HG02840 (cell line): ENCODE results near the gene ZNF732.
"Not testable (repeated sequence)": the region's sequence is repeated elsewhere in the genome, so short reads cannot be mapped to it uniquely, and the experiment has no call there.

ENCODE experiments used
- ATAC-seq: cut with Tn5 transposase; IDR thresholded peaks from one replicate; pipeline ENCODE4 v1.9.1; 2021; ENCODE audit warnings: mild to moderate bottlenecking, moderate library complexity, moderate number of reproducible peaks; ENCODE audit not compliant: unreplicated experiment, low FRiP score

ZNF732 gene

DNA sequence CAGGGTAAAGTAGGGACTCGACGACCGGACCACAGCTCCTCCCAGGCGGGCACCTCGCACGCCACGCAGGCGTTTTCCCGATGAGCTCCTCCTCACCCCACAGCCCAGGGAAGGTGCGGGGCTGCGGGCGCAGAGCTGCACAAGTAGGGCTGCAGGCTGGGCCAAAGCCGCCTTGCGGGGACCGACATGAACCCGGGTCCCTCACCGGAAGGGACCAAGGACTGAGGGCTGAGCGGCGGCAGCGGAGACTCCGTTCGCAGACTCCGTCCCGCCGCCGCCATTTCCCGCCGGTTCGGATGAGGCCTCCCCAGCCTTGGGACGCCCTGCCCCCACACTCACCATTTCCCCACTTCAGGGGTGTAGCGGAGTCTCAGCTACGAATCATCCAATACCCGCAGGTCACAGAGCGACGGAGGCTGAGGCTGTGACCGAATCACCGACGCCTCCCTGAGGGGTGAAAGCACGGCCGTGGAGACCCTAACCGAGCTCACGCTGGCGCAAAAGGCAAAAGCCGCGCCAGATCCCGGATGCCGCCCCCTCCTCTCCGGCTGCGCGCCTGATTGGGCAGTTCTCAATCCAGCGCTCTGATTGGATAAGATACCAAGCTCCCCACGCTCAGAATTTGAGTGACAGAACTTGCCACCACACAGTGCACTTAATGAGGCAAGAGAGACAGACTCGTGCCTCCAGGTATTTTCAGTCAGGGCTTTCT lies at the start of gene ZNF732:
TSS of gene ZNF732 (minus strand) at position 506 of the 712 bp plus-strand sequence. CDS start at position 342, 164 bp downstream.
- no peak for ATAC-seq

DNA sequence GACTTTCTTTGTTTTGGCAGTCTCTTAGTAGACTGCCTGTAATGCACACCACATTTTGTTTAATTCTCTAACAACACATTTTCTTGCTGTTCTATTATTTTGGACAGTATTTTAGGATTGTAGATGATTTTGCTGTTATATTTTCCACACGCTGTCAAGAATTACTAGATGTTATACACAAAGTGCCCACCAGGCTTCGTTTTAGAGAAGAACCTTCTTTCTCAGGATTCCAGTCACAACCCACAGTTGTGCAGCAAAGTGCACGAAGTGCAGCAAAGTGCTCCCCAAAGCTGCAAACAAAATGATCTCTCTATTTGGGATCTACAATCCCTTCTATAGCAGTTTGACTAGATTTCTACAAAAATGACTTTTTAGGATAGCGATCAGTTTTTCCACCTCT lies 34.7 kb upstream of the ZNF732 start:
- ATAC-seq, result no peak

DNA sequence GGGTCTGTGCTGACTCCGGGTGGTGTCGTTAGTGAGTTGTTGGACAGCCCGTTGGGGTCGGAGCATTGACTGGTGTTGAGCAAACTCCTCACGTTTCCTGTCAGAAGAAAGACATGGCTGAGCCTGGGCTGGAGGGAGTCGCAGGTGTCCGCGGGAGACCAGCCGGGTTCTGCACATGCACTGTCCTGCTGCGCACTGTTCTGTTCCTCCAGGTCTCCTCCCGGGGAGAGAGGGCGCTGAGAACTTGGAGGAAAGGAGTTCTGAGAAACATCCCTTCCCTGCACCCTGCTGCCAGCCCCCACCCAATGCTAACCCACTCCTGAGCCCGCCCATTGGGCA lies 33.5 kb upstream of the ZNF732 start:
- no peak for ATAC-seq

DNA sequence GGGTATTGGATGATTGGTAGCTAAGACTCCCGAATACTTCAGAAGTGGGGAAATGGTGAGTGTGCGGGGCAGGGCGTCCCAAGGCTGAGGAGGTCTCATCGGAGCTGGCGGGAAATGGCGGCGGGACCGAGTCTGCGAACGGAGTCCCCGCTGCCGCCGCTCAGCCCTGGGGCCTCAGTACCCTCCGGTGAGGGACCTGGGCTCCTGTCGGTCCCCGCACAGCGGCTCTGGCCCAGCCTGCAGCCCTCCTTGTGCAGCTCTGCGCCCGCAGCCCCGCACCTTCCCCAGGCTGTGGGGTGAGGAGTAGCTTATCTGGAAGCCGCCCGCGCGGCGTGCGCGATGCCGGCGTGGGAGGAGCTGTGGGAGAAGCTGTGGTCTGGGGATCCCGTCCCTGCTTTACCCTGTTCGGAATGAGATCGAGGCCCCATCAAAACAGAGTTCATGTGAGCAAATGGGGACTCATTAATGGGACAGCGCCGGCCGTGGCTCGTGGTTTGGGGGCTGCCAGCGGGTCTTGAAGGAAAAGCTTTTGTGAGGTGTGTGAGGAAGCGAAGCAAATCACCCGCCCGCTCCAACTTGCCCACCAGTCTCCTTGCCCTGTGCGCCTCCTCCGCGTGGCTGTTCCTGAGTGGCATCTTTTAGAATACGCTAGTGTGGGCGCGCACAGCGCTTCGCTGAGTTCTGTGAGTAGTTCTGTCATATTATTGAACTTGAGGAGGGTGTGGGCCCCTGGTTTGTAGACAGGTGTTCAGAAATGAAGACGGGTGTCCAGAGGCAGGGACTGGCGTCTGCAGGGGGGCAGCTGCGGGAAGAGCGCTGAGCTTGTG lies 32.9 kb upstream of the ZNF732 start:
- ATAC-seq, result peak; percentile 40

DNA sequence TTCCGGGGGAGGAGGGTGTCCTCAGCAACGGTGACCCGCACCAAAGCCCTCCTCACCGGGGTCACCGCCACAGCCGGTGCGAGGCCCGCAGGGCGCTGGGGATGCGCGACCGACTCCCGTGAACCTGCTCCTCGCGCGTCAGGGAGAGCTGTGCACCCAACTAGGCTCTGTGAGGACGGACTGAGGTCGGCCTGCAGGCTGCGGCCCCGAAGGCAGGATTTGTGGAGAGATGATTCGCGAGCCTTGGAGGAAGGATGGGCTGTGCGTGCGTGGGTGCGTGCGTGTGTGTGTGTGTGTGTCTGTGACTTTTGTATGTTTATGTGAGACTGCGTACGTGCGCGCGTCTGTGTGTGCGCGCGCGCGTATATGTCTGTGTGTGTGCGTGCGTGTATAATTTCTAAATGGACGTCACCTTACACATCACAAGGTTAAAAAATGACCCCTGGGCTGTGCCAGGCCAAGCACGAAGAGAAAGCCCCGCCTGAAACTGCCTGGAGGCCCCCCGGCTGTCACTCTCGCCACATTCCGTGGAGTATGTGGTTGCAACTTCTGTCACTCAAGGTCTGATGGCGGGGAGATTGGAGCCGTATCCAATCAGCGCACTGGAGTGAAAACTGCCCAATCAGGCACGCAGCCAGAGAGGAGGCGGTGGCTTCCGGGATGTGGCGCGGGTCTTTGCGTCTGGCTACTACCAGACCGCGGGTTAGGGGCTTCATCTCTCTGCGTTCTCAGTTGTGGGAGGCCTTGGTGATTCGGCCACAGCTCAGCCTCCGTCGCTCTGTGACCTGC lies 32.1 kb upstream of the ZNF732 start, which contains the start of gene ZNF141:
TSS of gene ZNF141 (plus strand) at position 672 of the 789 bp plus-strand sequence. CDS start 170 bp downstream, outside the sequence.
- peak; percentile 97 for ATAC-seq

DNA sequence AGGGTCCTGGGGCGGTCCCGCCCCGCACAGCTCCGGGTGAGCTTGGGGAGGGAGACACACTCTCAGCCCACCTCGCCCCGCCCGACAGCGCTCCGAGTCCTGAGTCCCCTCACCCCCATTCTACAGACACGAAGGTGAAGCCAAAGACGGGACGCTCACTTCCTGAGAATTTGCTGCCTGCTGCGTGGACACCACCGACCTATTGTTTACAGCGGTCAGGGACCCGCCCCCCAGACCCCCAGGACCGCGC lies 31.5 kb upstream of the ZNF732 start:
- ATAC-seq, result peak; percentile 17

DNA sequence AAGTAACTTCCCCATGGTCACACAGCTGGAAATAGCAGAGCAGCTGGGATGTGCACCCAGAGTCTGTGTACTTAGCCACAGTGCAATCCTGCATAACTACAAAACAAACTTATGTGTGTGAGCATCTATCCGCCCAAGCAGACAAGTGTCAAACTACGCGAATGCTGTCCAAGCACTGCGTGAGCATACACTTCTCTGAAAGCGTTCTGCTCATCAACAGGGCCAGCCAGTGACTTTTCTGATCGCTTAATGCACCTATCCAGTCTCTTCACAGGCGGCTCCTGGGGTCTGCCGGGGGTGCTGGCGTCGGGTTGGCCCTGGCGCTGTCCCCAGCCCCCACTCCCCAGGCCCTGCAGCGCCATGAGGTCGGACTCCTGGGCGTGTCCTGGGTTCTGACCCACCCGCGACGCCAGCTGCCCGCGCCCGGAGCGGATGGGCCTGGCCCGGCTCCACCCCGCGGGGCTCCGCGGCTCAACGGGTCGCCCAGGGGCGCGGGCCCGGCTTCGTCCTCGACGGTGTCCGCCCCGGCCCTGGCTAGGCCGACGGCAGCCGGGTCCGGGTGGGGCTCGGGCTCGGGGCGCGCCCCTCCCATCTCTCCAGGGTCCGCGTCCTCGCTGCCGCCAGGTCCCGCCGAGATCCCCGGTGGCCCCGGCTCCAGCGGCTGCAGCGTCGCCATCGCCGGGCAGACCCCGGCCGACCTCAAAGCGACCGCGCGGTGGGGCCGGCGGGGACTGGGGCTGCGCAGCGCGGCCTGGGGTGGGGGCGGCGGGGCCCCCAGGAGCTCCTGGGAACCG lies 31.0 kb upstream of the ZNF732 start:
- ATAC-seq, result peak; percentile 3

DNA sequence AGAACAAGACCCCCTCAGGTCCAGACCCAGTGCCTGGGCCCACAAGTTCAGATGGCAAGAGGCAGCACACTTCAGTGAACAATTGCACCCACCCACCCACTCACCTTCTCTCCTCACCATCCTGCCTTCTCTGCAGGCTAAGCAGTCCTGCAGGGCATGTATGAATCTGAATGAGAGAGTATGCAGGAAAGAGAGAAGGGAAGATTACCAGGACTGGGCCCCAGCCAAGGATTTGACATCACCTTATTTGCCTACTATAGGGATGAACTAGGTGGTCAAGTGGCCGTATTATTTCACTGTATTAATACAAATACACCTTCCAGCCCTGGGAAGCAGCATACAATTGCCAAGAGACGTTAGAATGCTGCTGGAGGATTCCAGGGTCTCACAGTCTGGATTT lies 30.2 kb upstream of the ZNF732 start:
- ATAC-seq, result no peak

DNA sequence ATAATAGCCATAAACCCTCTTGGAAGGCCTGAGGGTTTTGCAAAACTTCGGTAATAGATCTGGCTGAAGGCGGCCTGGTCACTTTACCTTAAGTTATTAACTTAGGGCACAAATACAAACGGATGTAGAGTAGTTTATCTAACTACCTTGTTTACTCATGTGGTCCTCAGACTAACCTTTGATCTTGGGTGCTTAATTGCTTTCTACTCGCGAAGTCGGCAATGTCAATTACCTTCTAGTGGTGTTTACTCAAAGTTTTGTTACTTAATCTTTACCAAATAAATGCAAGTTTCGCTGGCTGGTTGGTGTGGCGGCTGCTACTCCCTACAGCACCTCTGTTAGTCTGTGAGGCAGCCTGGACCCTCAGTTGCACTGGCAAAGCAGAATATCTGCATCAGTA lies 23.5 kb upstream of the ZNF732 start:
- no peak for ATAC-seq

DNA sequence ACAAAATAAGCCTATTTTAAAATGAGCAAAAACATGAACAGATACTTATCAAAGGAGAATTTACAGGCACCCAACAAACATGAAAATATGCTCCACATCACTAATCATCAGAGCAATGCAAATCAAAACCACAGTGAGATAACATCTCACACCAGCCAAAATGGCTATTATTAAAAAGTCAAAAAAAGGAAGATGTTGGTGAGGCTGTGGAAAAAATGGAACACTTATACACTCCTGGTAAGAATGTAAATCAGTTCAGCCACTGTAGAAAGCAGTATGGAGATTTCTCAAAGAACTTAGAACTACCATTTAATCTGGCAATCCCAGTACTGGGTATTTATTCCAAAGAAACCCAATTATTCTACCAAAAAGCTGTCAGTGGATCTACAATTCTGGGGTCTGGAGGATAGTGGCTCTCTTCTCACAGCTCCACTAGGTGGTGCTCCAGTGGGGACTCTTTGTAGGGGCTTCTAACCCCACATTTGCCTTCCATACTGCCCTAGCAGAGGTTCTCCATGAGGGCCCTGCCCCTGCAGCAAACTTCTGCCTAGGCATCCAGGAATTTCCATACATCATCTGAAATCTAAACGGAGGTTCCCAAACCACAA lies 9.1 kb upstream of the ZNF732 start:
- ATAC-seq, result no peak

DNA sequence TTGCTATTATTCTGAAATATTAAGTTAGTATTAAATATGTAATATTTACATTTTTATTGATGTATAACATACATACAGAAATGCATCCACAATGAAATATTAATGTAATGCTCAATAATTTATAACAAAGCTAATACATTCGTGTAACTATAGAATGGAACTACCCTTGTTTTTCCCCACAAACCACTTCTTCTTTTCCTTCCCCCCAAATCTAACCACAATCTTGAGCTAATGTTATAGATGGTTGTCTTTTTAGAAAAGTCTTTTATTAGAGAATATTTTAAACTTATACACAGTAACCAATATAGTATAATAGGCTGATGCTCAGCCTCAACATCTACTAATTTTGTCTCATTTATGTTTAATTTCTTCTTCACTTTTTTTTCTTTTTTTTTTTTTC lies 4.5 kb upstream of the ZNF732 start:
- ATAC-seq, result no peak

DNA sequence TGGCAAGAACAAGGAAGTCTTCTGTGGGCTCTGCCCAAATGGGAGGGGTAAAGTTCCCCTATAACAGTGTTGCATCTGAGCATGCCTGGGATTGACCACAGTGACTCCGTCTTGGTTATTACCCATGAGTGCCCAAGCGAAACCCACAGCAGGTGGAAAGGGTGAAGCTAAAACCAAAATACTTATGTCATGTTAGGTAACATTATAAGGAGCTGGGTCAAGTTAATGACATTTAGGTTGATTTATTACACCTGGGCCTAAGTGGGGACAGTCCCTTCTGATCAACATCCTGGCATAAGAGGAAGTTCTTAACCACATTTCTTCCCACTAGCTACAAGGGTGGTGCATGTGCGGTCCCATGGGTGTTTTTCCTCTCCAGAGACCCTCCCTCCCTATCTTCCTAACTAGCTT lies 1.3 kb upstream of the ZNF732 start:
- no peak for ATAC-seq

DNA sequence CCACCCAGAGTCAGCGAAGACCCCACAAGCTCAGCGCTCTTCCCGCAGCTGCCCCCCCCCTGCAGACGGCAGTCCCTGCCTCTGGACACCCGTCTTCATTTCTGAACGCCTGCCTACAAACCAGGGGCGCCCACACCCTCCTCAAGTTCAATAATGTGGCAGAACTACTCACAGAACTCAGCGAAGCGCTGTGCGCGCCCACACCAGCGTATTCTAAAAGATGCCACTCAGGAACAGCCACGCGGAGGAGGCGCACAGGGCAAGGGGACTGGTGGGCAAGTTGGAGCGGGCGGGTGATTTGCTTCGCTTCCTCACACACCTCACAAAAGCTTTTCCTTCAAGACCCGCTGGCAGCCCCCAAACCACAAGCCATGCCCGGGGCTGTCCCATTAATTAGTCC lies 758 bp downstream of the ZNF732 start:
- ATAC-seq, result not testable (repeated sequence)

DNA sequence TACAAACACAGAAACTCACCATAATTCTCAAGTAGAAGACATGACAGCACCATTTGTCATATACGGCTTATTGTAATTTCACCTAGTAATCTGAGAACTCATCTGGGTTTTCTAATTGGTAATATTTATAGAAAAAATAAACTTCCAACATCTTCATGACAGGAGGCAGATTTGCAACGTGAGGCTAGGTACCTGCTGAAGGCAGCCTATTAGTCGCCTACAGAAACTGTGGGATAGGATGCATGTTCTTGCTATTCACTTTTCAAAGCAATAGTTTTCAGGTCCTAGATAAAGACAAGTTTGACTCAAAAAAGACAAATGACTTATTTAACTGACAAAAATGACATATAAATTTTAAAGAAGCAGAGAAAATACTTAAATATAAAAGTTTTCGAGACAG lies 2.9 kb downstream of the ZNF732 start:
- ATAC-seq, result no peak

DNA sequence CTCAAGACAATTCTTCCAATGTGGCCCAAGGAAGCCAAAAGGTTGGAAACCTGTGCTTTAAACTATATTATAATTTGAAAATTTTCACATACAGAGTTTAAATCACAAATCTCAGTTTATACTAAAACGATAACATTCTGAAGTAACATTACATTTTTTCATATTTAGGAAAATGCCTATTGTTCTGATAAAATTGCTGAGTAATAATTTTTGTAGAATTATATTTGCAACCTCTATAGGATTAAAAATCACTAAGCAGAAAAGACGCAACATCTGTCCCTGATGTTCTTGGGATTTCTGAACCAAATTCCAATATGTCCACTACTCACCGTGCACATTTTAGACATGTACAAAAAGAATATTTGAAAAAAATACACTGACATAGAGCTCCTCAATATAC lies 10.5 kb downstream of the ZNF732 start:
- no peak for ATAC-seq

DNA sequence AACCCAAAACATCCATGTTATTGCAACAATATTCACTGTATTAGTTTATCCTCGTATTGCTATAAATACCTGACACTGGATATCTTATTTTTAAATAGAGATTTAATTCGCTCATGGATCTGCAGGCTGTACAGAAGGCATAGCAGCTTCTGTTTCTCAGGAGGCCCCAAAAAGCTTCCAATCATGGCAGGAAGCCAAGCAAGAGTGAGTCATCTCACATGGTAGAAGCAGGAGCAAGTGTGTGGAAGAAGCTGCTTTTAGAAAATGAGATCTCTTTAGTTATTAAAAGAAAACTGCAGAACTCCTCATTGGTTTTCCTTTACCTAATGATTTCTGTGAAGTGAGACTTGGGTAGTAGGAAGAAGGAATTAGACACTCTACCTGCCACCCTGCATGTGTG lies 16.4 kb downstream of the ZNF732 start:
- no peak for ATAC-seq

DNA sequence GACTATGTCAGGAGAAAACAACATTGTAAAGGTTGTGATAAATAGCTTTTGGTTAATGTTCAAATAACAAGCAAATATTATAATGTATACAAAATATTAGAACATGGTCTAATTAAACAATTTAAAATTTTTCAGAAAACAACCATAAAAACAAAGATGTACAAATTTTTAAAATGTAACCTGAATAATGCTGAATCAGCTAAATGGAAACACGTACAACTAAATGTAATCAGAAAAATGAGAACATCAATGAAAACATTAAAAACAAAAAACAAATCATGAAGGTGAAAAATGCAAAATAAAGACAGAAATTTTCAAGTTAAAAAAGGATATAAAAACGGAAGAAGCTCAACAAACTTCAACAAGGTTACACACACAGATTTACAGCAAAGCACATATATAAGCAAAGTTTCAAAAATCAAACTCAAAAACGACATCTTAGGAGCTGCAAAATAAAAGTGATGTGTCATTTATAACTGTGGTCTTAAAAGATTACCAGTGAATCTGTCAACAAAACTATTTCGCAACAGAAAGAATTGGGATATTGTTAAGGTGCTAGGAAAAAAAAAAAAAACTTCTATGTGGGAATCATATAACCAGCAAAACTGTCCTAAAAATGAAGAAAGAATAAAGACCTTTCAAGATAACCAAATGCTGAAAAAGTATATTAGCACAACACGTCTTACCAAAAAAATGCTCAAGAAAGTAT lies 31.8 kb downstream of the ZNF732 start:
- no peak for ATAC-seq

DNA sequence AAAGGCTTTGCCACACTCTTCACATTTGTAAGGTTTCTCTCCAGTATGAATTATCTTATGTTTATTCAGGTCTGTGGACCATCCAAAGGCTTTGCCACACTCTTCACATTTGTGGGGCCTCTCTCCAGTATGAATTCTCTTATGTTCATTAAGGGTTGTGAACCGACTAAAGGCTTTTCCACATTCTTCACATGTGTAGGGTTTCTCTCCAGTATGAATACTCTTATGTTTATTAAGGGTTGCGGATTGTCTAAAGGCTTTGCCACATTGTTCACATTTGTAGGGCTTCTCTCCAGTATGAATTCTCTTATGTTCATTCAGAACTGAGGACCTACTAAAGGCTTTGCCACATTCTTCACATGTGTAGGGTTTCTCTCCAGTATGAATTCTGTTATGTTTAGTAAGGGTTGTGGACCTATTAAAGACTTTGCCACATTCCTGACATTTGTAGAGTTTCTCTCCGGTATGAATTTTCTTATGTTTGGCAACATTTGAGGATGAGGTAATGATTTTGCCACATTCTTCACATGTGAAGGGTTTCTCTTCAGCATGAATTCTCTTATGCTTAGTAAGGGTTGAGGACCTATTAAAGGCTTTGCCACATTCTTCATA lies 33.7 kb downstream of the ZNF732 start:
- ATAC-seq, result no peak

DNA sequence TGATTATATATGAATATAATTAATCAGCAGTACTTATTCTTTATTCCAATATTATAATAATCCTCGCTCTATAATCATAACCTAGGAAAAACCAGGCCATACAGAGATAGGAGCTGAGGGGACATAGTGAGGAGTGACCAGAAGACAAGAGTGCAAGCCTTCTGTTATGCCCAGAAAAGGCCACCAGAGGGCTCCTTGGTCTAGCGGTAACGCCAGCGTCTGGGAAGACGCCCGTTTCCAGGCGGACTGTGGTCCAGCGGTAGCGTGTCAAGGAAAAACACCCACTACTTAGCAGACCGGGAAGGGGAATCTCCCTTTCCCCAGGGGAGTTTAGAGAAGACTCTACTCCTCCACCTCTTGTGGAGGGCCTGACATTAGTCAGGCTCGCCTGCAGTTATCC lies 46.0 kb downstream of the ZNF732 start:
- not testable (repeated sequence) for ATAC-seq
